HG02840 (cell line): Measurements from ENCODE around the gene CA7.
A peak's percentile ranks its signal among the peaks of the same experiment; 100 is the strongest.

Source experiments
- ATAC-seq: cut with Tn5 transposase; IDR thresholded peaks from one replicate; pipeline ENCODE4 v1.9.1; 2021; ENCODE audit warnings: mild to moderate bottlenecking, moderate library complexity, moderate number of reproducible peaks; ENCODE audit not compliant: unreplicated experiment, low FRiP score

The CA7 gene

DNA sequence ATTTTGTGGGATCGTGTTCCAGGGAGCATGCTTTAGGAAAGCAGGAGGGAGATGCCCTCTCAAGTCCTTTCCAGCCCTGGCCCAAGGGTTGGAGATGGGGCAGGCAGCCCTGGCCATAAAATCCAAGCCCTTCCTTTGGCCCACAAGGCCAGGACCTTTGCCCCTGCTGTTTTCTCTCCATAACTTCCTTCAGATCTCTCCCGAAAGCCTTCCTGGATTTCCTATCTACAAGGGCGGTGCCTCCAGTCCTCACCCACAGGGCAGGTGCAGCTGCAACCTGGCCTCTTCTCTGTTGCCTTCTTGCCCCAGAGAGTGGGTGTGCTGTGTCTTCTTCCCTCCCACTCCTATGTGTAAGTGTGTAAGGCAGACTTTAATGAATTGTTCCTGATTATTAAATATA lies 27.6 kb downstream of the CA7 start:
- ATAC-seq, result no peak

DNA sequence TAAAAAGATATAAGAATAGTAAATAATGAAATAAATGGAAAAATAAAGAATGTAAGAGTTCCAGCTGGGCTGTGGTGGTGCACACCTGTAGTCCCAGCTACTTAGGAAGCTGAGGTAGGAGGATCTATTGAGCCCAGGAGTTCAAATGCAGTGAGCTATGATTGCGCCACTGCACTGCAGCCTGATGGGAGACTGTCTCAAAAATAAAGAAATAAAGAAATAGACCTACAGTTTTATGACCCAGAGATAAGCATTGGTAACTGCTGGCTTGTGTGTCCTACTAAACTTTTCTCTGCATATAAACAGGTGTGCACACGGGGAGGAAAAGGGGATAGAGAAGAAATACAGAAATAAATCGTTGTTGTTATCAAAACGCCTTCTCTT lies 28.3 kb downstream of the CA7 start:
- ATAC-seq, result no peak

DNA sequence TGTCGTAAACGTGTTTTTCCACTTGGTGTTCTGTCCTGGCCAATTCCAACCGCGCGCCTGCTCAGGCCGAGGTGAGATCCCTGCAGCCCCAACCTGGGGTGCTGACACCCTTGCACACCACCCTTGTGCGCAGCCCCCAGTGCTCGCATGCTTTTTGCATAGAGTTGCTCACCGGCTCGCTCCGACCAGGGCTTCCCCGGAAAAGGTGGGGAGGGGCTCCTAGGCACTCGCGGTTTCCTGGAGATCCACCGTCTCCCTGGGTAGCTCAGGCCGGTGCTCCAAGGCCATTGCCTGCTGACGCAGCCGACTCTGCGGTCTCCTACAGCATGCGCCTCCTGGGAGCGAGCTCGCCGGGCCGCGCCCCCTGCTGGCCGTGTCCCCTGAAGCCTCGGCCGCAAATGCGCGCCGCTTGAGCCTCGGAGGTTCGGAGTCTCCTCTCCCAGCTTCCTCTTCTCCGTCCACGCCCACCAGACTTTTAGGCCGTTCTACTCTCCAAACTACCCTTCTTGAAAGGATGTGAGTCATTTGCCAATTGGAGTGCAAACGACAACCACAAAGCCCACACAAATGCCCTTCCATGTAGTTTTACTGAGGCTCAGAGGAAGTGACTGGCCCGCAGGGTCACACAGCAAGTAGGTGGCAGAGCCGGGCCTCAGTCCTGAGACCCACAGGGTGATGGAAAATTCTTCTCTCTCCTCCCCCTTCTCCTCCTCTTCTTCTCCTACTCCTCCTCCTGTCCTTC lies 28.9 kb downstream of the CA7 start:
- ATAC-seq, result peak; percentile 81

DNA sequence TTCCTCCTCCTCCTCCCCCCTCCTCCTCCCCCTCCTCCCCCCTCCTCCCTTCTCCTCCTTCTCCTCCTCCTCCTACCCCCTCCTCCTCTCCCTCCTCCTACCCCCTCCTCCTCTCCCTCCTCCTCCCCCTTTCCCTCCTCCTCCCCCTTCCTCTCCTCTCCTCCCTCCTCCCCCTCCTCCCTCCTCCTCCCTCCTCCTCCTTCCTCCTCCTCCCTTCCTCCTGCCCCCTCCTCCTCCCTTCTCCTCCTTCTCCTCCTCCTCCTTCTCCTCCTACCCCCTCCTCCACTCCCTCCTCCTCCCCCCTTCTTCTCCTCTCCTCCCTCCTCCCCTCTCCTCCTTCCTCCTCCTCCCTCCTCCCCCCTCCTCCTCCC lies 29.5 kb downstream of the CA7 start:
- ATAC-seq, result no peak

DNA sequence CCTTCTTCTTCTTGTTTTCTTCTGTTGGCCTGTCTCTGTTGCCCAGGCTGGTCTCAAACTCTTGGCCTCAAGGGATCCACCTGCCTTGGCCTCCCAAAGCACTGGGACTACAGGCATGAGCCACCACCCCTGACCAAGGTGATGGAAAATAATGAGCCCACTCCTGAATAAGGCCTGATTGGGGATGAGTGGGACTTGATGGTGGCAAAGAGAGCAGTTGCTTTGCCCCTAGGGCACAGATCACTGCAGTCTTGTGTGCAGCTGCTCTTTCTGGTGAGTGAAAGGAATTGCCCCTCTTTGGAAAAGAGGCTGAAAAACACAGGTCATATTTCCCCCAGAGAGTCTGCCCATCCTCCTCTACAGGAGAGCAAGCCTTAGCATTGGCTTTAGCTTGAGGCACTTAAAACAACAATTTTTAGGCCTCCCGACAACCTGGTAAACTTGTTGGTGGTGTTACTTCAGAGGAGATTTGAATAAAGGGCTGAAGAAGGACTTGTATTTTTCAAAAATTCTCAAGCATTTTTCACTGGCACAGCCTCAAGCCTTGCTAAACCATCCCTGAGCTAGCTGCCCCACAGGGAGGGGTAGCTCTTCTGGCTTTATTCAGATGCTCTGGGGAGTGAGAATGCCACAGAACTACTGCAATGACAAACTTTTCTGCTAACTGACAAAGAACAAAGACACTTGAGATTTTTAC lies 30.0 kb downstream of the CA7 start:
- no peak for ATAC-seq

DNA sequence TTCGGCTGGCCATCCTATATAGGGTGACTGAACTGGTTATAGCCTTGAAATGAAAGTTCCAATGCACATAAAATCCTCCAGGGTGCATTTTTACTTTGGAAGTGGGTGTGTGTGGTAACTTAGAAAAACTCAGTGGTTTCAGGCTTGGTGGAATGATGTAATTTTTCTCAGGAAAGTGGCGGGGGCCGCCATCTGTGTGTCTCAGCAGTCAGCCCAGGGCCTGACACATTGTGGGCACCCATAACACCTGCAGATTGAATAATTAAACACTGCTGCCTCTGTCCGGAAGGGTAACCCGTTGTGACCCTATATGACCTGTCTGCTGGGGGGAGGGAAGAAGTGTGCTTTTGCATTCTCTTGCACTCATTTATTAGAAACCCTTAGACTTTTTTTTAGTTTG lies 33.9 kb downstream of the CA7 start:
- ATAC-seq, result no peak

DNA sequence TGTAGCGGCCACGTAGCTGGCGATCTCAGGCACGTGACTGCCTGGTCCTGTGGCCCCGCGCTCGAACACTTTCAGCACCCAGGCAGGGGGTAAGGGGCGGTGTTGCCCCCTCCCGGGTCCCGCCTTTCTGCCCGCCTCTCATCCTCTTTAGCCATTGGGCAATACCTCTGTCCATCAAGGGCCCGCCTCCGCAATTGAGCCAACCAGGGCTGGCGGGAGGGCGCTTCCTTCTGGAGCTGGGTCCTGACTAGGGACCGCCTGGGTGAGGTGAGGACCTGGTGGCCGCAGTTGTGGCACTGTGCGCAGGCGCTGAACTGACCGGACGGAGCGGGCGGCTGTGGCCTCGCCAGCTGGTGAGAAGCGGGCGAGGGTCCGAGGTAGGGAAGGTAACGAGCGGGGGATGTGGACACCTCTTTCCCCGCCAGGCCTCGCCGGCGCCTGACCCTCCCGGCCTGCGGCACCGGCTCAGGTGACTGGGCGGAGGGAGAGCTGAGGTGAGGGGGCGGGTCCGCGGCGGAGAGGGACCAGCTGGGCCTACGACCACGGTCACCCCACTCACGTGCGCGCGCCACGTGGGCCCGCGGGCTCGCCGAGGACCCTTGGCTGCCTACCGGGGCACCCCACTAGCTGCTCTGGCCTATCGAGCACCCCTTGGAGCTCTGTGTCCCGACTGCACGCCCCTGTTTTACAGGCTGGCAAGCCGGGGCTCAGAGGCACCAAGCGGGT lies 36.2 kb downstream of the CA7 start, which contains the start of gene PDP2:
PDP2 (plus strand) TSS at position 228 of the 726 bp plus-strand sequence. CDS start 3,770 bp downstream, outside the sequence.
- peak; percentile 96 for ATAC-seq

DNA sequence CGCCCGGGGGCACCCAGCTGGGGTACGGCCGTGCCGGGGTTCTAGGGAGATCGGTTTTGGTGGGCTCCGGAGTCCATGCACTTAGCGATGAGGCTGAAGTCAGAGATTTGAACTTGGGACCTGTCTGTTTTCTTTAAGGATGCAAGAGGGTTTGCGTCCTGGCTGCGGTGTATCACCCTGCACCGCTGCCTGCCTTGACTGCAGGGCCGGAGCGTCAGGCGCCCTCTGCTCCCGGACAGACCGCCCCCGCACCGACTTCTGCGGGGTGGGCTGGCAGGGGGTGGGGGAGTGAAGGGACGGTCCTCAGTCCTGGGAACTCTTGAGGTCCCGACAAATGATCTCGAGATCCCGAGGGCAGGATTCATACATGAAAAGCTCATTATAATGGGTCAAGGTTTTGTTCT lies 36.8 kb downstream of the CA7 start:
- no peak for ATAC-seq

DNA sequence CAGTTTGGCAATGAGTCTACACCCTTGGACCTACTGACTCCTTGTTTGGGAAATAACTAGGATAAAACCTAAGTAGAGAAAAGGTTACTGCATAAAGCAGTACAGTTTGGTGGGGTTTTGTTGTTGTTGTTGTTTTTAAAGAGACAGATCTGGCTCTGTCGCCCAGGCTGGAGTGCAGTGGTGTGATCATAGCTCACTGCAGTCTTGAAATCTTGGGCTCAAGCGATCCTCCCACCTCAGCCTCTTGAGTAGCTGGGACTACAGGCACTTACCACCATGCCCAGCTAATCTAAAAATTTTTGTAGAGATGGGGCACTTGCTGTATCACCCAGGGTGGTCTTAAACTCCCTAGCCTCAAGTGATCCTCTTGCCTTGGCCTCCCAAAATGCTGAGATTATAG lies 37.3 kb downstream of the CA7 start:
- no peak for ATAC-seq

DNA sequence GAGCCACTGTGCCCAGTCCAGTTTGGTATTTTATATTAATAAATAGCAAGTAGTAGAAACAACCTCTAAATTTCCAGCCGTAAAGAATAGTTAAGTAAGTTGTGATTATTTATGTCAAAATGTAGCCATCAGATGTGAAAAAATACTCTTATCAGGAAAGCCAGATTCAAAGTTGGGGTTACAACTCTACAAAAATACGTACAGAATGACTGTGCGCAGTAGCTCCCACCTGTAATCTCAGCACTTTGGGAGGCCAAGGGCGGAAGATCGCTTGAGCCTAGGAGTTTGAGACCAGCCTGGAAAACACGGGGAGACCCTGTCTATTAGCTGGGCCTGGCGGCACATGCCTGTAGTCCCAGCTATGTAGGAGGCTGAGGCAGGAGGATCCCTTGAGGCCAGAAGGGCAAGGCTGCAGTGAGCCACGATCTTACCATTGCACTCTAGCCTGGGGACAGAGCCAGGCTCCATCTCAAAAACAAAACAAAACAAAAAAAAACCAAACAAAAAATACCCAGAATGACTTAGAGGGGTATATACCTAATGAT lies 37.8 kb downstream of the CA7 start:
- ATAC-seq, result no peak

DNA sequence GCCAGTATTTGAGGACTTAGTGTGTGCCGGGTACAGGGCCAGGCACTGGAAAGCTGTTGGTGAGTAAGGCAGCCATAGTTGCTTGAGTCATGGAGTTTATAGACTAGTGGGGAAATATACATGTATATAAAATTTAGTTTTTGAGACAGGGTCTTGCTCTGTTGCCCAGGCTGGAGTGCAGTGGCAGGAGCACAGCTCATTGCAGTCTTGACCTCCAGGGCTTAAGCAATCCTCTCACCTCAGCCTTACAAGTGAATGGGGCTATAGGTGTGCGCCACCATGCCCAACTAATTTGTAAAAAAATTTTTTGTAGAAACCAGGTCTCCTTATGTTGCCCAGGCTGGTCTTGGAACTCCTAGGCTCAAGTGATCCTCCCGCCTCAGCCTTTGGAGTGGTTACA lies 38.5 kb downstream of the CA7 start:
- no peak for ATAC-seq

DNA sequence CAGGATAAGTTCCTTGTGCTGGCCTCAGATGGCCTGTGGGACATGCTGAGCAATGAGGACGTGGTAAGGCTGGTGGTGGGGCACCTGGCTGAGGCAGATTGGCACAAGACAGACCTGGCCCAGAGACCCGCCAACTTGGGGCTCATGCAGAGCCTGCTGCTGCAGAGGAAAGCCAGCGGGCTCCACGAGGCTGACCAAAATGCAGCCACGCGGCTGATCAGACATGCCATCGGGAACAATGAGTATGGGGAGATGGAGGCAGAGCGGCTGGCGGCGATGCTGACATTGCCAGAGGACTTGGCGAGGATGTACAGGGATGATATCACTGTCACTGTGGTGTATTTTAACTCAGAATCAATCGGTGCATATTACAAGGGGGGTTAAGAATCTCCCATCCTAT lies 41.3 kb downstream of the CA7 start:
- ATAC-seq, result no peak

DNA sequence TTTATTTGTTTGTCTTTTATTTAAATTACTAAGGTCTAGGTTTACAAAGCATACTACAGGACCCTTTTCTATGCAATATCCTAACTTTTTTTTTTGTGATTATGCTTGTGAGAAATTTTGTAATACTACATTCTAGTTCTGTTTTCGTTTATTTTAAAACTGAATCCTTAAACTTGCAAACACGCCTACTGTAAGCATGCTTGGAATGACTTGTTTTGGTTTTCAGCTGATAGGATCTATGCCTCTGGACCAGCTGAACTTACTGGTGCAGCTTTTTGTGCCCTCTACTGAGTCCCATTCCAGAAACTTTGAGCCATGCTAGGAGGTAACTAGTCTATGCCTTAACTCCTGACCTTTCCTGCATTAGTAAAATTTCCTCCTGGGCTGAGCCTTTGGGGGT lies 42.1 kb downstream of the CA7 start:
- ATAC-seq, result no peak

DNA sequence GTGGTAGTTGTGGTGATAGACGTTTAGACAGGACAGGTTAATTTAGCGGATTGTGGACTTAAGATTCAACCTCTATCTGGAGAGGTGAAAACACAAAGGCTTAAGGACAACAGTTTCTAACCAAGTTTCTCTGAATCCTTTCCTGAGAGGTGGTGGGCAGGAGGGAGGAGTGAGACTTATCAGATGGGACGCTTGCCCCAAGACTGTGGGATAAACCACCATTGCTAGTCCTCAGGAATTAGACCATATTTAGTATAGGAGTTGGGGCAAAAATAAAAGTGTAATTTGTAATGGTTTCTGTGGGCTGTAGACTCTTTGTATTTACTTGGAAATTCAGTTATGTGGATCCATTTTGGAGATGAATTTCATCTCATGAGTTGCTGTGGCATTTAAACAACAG lies 42.7 kb downstream of the CA7 start:
- ATAC-seq, result no peak

DNA sequence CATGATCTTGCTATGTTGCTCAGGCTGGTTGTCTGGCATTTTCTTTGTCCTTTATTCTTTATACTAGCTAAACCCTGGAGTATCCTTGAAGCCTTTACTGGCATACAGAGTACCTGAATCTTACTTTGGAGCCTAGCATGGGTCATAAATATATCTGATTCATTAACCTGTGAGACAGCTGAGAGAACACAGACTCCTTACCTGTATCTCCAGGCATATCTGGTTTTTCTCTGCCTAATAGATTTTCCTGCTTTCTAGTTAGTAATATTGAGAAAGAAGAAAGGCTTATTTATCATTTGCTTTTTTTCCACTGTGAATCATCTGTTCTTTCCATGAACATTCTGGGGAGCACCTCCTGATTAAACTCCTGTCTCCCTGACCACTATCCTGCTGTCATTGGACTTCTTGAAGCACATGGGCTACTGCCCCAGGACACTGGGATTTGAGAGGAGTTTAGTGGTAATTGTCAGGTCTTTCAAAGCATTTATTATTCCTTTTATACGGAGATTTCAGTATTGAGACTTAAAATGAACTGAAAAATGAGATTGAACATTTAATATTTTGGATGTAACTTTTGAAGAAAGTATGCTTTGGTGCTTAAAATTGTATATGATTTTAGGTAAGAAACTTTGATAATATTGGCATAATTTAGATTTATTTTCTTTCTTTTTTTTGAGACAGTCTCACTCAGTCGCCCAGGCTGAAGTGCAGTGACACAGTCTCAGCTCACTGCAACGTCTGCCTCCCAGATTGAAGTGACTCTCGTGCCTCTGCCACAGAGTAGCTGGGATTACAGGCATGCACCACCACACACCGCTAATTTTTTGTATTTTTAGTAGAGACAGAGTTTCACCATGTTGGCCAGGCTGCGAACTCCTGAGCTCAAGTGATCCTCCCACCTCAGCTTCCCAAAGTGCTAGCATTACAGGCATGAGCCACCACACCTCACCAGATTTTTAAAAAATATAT lies 44.7 kb downstream of the CA7 start:
- no peak for ATAC-seq

DNA sequence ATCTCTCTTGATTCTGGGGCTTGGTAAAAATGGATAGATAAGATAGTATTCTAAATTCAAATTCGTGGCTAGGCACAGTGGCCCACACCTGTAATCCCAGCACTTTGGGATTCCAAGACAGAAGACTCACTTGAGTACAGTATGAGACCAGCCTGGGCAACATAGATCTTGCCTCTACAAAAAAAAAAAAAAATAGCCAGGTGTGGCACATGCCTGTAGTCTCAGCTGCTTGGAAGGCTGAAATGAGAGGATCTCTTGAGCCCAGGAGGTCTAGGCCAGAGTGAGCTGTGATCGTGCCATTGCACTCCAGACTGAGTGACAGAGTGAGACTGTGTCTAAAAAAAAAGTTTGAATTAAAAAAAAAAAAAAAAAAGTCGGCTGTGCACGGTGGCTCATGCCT lies 45.4 kb downstream of the CA7 start:
- no peak for ATAC-seq

DNA sequence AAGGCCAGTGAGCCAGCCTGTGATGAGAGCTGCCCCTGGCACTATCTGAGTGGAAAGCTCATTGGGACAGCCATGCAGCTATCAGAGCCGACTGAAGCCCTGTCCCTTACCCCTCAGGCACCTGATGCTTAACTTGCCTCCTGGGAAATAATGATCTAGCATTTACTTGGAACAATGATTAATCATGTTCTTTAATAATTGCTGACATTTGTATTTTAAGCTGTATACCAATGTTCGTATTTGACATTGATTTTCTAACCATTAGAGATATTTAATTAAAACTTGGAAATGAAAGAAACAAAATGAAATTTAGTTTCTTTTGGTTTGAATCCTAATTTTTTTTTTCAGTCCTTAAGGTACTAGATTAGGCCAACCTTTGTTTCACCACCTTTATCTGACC lies 46.6 kb downstream of the CA7 start:
- no peak for ATAC-seq

DNA sequence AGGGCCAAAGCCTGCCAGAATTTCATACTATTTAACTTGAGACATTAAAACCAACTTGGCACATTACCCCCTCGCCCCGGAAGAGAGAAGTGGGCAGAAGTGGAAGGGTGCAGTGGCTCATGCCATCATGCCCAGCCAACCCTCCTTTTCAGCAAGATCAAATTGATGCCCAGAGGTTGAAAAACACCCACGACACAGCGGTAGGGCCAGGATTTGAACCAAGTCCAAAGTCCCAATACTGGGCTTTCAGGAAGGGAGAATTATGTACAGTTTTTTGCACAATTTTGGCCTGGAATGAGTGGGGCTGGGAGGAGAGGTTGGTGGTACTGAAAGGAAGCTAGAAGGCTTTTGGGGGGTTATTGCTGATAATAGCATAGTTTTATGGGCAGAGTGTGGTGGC lies 47.1 kb downstream of the CA7 start:
- no peak for ATAC-seq

DNA sequence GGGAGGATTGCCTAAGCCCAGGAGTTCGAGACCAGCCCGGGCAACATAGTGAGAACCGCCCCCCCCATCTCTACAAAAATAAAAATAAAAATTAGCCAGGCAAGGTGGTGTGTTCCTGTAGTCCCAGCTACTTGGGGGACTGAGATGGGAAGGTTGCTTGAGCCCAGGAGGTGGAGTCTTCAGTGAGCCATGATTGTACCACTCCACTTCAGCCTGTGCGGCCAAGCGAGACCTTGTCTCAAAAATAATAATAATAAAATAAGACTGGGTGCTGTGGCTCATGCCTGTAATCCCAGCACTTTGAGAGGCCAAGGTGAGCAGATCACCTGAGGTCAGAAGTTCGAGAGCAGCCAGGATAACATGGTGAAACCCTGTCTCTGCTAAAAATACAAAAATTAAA lies 47.6 kb downstream of the CA7 start:
- ATAC-seq, result no peak

DNA sequence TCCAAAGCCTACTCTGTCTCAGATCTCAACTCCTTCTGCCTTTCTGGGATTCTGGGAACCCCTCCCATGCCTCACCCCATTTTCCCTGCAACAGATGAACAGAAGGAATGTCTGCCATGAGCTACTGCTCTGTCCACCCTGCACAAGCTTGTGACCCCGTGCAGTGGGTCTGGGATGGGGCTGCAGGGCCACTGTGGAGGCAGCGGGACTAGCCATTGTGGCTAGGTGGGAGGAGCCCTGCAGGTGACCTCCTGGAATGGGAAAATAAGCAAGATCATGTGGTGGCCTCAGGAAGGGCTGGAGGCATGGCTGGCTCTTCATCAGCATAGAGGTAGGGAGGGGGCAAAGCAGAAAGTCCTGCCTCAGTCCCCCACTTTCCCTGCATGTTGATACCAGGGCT lies 49.8 kb downstream of the CA7 start:
- ATAC-seq, result no peak
